G401 (cell line): ENCODE measurements around the gene KIF3B. TPM values are rescaled to one million over a fixed set of nuclear protein-coding genes. Genes with fewer than 3 reads are reported as not detected.
"Not testable (repeated sequence)": the region's sequence is repeated elsewhere in the genome, so short reads cannot be mapped to it uniquely, and the experiment has no call there.

Experiments
- DNase-seq: peaks from one replicate; pipeline ENCODE4 v3.0.0-alpha.2; 2015; ENCODE audit warnings: low spot score
- in situ Hi-C: cut with HindIII; loops from 2 replicates; pipeline ENCODE4 v1.10.0; 2016; ENCODE audit warnings: low sequenced_read_pairs, mixed read lengths
- total RNA-seq: library from RNA; depleted of rRNA; stranded (reverse); fragments of >200 nt; shearing (Covaris generic); gene quantifications from 2 replicates; pipeline ENCODE4 v1.2.3, GENCODE V29; 2014; rRNA removed

The KIF3B gene
- total RNA-seq, 1 experiment from 2014 or later = 19.1 TPM

DNA sequence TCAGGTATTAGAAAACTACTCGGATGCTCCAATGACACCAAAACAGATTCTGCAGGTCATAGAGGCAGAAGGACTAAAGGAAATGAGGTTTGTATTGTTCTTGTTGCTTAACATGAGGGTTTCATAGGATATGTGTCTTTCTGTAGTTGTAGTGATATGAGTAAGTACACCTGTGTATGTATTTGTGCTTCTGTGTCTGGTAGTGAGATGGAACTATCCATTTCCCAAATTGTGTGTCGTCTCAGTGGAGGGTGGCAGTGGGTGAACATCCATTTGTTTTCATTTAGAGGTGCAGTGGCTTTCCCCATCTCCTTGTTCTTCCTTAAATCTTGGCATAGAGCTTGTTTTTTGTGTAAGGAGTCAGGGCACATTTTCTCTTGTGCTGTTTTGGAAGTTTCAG, 88.9 kb downstream of the KIF3B start:
- in situ Hi-C loops = no loop called here
- no peak for DNase-seq

DNA sequence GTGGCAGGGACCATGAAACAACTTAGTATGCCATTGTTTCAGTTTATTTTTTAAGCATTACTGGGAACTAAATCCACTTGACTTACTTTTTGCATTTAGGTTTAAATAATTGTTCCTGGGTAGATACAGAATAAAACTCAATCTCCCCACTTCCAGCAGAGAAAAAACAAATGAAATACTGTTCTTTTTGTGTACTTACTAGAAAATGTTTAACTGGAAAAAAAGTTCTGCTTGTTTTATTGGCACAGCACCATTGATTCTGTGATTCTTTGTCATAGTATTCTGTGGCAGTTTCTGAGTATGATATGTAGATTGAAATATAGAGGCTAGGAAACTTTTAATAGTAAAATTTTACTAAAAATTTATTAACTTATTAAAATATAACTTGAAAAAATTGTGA, 90.9 kb downstream of the KIF3B start:
- DNase-seq = no peak
- in situ Hi-C loops = no loop called here

DNA sequence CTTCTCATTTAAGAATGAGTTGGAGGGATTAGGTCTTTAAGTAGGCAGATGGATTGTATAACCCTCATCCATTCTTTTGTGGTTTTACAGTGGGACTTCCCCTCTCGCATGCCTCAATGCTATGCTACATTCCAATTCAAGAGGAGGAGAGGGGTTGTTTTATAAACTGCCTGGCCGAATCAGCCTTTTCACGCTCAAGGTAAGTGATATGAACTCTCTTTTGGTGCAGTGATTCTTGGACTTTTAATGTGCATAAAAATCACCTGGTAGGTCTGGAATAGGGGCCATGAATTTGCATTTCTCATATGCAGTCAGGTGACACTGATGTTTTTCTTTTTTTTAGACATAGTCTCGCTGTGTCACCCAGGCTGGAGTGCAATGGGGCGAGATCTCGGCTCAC, 91.5 kb downstream of the KIF3B start:
- DNase-seq = no peak
- in situ Hi-C loops = no loop called here

DNA sequence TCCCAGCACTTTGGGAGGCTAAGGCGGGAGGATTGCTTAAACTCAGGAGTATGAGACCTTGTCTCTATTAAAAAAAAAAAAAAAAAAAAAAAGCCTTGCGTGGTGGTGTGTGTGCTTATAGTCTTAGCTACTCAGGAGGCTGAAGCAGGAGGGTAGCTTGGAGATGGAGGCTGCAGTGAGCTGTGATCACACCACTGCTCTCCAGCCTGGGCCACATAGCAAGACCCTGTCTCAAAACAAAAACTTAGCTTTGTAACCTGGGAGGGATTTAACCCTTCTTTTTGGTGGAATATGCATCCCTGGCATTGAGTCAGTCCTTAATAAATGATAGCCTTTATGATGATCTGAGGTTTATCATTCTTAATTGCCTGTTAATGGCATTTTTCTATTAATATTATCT, 93.4 kb downstream of the KIF3B start:
- in situ Hi-C loops = no loop called here
- DNase-seq = no peak

DNA sequence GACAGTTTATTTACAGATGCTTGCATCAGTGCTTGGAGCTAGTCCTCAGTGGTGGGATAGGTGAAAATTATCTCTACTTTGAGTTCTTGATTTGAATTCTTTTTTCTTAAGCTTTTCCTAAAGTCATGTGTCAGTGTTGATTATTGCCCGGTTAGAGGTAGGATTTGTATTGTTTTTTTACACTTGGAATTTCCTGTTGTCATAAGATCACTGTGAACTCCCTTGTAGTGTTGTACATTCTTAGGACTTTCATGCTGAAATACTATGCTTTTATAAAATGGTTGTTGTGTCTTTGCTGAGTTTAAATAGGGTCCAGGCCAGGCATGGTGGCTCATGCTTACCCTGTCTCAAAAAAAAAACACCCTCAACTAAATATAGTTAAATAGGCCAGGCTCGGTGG, 101.0 kb downstream of the KIF3B start:
- no peak for DNase-seq
- in situ Hi-C loops = no loop called here

- DNase-seq = not testable (repeated sequence)
- in situ Hi-C loops = loop anchor here (10.0 kb wide), 1 partner anchor 55 kb away; no protein-coding TSS in a partner anchor
Measured at GRCh38 chr20:32380037-32380436, 102.6 kb downstream of the KIF3B start.

DNA sequence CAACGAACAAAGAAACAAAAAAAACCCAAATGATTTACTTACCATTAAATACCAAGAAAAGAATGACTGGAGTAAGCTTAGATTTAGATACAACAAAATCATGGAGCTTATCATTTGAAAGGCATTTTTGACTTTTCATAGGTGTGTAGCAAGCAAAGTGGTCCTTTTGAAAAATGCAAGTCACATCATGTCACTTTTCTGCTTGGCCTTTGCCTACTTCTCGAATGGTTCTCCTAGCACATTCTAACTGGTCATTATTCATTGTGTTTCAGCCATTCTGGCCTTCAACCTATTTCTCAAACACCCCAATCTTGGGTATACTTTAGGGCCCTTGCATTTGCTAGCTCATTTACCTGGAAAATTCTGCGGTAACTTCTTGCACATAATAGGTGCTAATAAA, 103.3 kb downstream of the KIF3B start:
- no peak for DNase-seq
- in situ Hi-C loops = loop anchor here (10.0 kb wide), 1 partner anchor 54 kb away; no protein-coding TSS in a partner anchor

DNA sequence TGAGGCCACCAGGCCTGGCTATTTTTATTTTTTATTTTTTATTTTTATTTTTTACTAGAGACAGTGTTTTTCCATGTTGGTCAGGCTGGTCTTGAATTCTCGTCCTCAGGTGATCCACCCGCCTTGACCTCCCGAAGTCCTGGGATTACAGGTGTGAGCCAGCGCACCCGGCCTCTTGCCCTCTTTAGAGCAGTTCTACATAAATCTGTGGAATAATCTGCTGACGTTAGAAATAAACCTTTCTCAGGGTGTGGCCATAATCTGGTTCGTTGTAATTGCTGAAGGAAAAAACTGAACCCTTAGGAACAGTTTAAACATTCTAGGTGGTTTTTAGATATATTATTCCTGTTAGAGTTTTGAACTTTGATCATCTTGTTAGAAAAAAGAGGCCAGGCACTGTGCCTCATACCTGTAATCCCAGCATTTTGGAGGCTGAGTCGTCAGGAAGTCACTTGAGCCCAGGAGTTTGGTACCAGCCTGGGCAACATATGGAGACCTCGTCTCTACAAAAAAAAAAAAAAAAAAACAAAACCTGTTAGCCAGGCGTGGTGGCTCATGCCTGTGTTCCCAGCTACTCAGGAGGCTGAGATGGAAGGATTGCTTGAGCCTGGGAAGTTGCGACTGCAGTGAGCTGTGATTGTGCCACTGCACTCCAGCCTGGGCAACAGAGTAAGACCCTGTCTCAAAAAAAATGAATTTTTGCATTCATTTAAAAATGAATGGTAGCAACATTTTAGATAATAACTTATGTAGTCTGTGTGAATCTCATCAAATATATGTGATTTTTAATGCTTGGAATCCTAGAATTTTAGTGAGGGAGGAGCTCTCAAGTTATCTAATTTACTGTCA, 104.9 kb downstream of the KIF3B start:
- in situ Hi-C loops = loop anchor here (10.0 kb wide), 1 partner anchor 52 kb away; no protein-coding TSS in a partner anchor
- DNase-seq = peak; percentile 48

GRCh38 chr20:32383441-32383840, 106.0 kb downstream of the KIF3B start:
- not testable (repeated sequence) for DNase-seq
- in situ Hi-C loops = loop anchor here (10.0 kb wide), 1 partner anchor 51 kb away; no protein-coding TSS in a partner anchor

Other genes starting within 250 kb of the KIF3B start
- 0.12 and 0.41 TPM in 2 replicates for gene HCK, start 225.4 kb upstream of the KIF3B start, total RNA-seq
- gene TM9SF4, start 167.9 kb upstream of the KIF3B start, total RNA-seq = 8.2 and 9.7 TPM in 2 replicates
- 1.3 and 3.6 TPM in 2 replicates for gene PLAGL2, start 69.9 kb upstream of the KIF3B start, total RNA-seq
- gene POFUT1, start 69.8 kb upstream of the KIF3B start, total RNA-seq = 26.9 and 27.4 TPM in 2 replicates
- 21.0 and 31.0 TPM in 2 replicates for gene ASXL1, start 80.7 kb downstream of the KIF3B start, total RNA-seq